Neural progenitor cell (in vitro differentiated cells): ENCODE measurements around the gene IREB2.

ENCODE experiments used
- EZH2 ChIP-seq: fragments of 200-600 bp; sonication (generic); IDR thresholded peaks from 2 replicates; pipeline ENCODE4 v1.6.1; 2017; ENCODE audit warnings: antibody characterized with exemption, mild to moderate bottlenecking, moderate library complexity
- EZH2phosphoT487 ChIP-seq: fragments of 200-600 bp; sonication (generic); IDR thresholded peaks from 2 replicates; pipeline ENCODE4 v1.6.1; 2017; ENCODE audit warnings: antibody characterized with exemption
- TF ChIP-seq, protein P1 (sequence below): fragments of 200-600 bp; sonication (generic); IDR thresholded peaks from 2 replicates; pipeline ENCODE4 v1.5.1; 2017; ENCODE audit warnings: antibody characterized with exemption, mild to moderate bottlenecking

GRCh38 chr15:78445875-78446274, 7.9 kb downstream of the IREB2 start:
- TF ChIP-seq EZH2phosphoT487 (no peak), EZH2 (no peak)
- TF ChIP-seq, protein P1, sequence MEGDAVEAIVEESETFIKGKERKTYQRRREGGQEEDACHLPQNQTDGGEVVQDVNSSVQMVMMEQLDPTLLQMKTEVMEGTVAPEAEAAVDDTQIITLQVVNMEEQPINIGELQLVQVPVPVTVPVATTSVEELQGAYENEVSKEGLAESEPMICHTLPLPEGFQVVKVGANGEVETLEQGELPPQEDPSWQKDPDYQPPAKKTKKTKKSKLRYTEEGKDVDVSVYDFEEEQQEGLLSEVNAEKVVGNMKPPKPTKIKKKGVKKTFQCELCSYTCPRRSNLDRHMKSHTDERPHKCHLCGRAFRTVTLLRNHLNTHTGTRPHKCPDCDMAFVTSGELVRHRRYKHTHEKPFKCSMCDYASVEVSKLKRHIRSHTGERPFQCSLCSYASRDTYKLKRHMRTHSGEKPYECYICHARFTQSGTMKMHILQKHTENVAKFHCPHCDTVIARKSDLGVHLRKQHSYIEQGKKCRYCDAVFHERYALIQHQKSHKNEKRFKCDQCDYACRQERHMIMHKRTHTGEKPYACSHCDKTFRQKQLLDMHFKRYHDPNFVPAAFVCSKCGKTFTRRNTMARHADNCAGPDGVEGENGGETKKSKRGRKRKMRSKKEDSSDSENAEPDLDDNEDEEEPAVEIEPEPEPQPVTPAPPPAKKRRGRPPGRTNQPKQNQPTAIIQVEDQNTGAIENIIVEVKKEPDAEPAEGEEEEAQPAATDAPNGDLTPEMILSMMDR = no peak
